ENCODE measurements around the gene NCEH1.

The NCEH1 gene

DNA sequence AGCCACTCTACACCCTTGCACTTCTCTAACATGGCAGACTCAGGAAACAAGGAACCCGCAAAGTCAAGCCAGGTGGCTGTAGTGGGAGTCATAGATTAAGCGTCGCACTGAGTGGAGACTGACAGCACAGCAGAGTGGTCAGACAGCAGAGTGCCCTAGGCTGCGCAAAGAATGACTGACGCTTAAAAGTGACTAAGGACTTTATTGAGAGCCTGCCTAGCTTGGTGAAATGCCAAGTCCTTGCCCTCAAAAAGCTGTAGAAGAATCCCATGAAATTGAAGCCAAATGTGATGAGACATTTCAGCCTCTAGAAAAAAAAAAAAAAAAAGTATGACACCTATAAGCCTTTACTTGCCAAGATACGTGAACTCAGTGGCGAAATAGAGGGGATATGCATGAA lies 30.2 kb downstream of the NCEH1 start:
- in situ Hi-C loops (cut with MboI; ENCODE audit: low sequenced_read_pairs, unreplicated experiment): no loop called here
- no peak for DNase-seq (ENCODE audit: low spot score)
- TF ChIP-seq, protein P1, sequence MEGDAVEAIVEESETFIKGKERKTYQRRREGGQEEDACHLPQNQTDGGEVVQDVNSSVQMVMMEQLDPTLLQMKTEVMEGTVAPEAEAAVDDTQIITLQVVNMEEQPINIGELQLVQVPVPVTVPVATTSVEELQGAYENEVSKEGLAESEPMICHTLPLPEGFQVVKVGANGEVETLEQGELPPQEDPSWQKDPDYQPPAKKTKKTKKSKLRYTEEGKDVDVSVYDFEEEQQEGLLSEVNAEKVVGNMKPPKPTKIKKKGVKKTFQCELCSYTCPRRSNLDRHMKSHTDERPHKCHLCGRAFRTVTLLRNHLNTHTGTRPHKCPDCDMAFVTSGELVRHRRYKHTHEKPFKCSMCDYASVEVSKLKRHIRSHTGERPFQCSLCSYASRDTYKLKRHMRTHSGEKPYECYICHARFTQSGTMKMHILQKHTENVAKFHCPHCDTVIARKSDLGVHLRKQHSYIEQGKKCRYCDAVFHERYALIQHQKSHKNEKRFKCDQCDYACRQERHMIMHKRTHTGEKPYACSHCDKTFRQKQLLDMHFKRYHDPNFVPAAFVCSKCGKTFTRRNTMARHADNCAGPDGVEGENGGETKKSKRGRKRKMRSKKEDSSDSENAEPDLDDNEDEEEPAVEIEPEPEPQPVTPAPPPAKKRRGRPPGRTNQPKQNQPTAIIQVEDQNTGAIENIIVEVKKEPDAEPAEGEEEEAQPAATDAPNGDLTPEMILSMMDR (IDR thresholded peaks at IDR 0.05; ENCODE audit: borderline replicate concordance, control extremely low read depth, extremely low read depth, insufficient read depth, missing control alignments): no peak

DNA sequence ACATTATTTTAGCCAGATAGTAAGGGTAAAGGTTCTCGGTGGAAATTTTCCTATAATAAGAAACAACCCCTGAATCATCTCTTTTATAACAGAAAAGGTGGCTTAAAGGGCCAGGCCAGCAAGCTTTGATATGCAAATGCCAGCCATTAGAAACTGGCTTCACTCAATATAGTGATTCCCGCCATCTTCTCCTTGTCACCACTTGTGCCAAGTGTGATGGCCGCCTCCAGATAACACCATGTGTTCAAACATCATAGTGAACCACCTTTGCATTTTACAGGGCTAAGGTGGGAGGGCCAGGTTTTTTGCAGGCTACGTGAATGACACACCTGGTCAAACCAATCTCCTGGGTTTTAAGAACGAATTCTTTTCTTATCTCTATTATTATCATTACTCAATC lies 31.3 kb downstream of the NCEH1 start:
- TF ChIP-seq, protein P1 (IDR thresholded peaks at IDR 0.05; ENCODE audit: borderline replicate concordance, control extremely low read depth, extremely low read depth, insufficient read depth, missing control alignments): no peak
- in situ Hi-C loops (cut with MboI; ENCODE audit: low sequenced_read_pairs, unreplicated experiment): no loop called here

DNA sequence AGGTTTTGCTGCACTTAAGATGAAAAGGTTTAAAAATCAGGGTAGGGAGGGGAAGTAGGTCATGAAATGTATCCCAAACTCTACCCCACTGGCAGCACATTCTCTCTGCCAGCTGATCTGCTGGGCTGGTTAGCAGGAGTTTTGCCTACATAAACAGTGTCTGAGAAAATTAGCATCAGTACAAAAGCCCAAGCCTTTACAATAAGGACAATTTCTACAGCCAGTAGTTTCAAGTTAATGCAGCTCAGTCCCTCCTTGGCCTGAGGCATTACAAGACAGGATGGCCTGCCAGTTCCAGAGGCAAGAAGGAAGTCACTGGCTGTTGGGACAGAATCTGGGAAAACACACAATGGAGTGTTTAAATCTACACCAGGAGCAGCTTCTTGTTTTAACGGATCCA lies 32.8 kb downstream of the NCEH1 start:
- TF ChIP-seq, protein P1 (IDR thresholded peaks at IDR 0.05; ENCODE audit: borderline replicate concordance, control extremely low read depth, extremely low read depth, insufficient read depth, missing control alignments): no peak
- in situ Hi-C loops (cut with MboI; ENCODE audit: low sequenced_read_pairs, unreplicated experiment): no loop called here

More for the DNA sequence above, 31.3 kb downstream of the NCEH1 start:
- DNase-seq (ENCODE audit: low spot score): no peak

DNA sequence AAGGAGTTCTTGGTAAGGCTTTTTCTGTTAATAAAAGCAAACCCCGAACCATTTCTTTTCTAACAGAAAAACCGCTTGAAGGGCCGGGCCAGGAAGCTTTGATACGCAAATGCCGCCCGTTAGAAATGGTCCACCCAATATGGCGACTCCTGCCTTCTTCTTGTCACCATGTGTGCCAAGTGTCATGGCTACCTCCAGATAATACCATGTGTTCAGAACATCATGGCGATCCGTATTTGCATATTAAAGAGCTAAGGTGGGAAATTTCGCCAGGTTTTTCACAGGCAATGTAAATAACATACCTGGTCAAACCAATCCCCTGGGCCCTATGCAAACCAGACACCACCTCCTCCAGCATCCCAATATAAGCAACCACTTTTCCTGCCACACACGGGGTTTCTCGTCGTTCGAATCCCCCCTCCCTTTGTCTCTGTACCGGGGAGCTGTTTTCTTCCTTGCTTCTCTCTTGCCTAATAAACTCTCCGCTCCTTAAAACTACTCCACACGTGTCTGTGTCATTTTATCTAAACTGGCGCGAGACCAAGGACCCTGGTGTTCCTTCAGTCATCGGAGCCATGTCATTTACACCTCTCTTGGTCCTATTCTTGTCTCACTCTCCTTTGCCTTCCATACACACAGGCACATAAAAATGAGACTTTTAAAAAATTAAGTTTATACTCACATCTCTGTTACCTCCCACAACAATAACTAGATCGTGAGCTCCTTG lies 34.5 kb downstream of the NCEH1 start:
- no peak for DNase-seq (ENCODE audit: low spot score)
- TF ChIP-seq, protein P1 (IDR thresholded peaks at IDR 0.05; ENCODE audit: borderline replicate concordance, control extremely low read depth, extremely low read depth, insufficient read depth, missing control alignments): no peak
- in situ Hi-C loops (cut with MboI; ENCODE audit: low sequenced_read_pairs, unreplicated experiment): no loop called here

More for the DNA sequence above, 32.8 kb downstream of the NCEH1 start:
- DNase-seq (ENCODE audit: low spot score): no peak

DNA sequence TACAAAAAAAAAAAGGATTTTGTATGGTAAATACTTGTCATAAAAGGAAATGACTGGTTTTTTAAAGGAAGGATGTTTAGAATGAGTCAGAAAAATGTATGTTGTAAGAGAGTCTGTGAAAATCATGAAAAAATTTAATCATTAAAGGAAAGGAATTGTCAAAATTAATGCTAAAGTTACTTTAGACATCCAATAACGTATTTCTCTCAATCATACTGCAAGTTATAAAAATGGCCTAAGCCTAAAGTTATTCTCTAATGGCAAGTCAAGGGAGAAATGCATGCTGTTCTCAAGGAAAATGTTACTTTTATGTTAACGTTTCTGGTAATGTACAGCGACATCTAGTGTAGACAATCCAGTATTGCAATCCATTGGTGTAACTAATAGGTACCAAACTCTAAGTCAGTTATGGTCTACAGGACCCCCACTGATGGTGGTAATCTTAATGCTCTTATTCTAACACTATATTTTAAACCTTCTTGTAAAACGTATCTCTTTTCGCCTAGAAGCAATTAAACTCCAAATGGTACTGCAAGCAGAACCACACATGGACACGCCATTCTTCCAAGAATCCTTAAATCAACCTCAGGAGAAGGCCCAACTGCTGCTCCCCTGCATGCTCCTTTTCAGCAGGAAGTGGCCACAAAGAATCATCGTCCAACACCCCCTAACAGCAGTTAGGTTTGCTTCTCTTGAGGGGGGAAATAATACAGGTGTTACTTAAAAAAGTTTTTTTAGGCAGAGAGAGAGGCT lies 35.2 kb downstream of the NCEH1 start:
- peak; percentile 63 for DNase-seq (ENCODE audit: low spot score)
- TF ChIP-seq, protein P1 (IDR thresholded peaks at IDR 0.05; ENCODE audit: borderline replicate concordance, control extremely low read depth, extremely low read depth, insufficient read depth, missing control alignments): peak; percentile 62
- in situ Hi-C loops (cut with MboI; ENCODE audit: low sequenced_read_pairs, unreplicated experiment): no loop called here

DNA sequence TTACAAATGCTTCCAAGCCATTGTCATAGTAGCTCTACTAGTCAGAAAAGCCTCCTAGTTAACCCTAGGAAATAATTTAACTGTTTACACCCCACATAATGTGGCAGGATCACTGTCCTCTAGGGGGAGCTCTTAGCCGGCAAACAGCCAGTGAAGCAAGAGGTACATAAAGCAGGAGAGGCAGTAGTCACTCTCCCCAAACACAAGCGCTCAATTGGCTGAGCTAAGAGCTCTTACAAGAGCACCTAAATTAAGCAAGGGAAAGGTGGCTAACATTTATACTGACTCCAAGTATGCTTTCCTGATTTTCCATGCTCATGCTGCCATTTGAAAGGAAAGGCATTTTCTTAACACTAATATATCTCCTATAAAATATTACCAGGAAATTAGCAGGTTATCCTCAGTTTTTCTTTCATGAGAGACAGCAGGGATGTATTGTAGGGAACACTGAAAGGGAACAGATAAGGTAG lies 37.6 kb downstream of the NCEH1 start:
- TF ChIP-seq, protein P1 (IDR thresholded peaks at IDR 0.05; ENCODE audit: borderline replicate concordance, control extremely low read depth, extremely low read depth, insufficient read depth, missing control alignments): peak; percentile 77
- peak; percentile 55 for DNase-seq (ENCODE audit: low spot score)
- in situ Hi-C loops (cut with MboI; ENCODE audit: low sequenced_read_pairs, unreplicated experiment): no loop called here

Data from GM13976 (cell line).